Measurements from ENCODE around the gene CLBA1.
"Not testable (repeated sequence)": the region's sequence is repeated elsewhere in the genome, so short reads cannot be mapped to it uniquely, and the experiment has no call there.

CLBA1 gene

GRCh38 chr14:105023144-105023543, 37.6 kb downstream of the CLBA1 start:
- DNase-seq (ENCODE audit: low read depth), result no peak

DNA sequence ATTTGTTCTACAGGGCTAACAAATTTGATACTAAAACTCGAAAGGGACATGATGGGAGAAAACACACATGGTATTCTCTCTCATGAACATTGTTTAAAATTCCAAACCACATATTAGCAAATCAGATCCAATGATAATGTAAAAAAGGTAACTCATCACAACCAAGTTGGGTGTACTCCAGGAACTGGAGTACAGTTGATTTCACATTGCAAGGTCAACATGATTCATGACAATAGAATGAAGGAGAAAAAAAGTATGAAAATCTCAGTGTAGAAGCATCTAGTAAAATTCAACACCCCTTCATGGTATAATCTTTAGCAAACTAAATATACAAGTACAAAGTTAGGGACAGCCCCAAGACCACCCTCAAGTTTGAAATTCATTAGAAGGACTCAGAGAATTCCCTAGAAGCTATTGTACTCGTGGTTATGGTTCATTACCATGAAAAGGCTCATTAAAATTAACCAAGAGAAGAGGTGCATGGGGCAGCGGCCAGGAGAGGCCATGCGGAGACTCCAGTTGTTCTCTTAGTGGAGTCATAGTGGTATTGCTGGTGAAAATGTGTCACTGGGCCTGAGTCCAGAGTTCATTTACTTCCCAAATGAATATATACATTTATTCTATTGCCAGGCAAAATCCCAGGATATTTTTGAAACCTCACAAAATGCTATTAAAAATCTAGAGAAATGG, 38.3 kb downstream of the CLBA1 start:
- DNase-seq (ENCODE audit: low read depth), result no peak

- no peak for DNase-seq (ENCODE audit: low read depth)
Measured at GRCh38 chr14:105025429-105025828, 39.8 kb downstream of the CLBA1 start.

- DNase-seq (ENCODE audit: low read depth), result no peak
Measured at GRCh38 chr14:105026033-105026785, 40.6 kb downstream of the CLBA1 start.

DNA sequence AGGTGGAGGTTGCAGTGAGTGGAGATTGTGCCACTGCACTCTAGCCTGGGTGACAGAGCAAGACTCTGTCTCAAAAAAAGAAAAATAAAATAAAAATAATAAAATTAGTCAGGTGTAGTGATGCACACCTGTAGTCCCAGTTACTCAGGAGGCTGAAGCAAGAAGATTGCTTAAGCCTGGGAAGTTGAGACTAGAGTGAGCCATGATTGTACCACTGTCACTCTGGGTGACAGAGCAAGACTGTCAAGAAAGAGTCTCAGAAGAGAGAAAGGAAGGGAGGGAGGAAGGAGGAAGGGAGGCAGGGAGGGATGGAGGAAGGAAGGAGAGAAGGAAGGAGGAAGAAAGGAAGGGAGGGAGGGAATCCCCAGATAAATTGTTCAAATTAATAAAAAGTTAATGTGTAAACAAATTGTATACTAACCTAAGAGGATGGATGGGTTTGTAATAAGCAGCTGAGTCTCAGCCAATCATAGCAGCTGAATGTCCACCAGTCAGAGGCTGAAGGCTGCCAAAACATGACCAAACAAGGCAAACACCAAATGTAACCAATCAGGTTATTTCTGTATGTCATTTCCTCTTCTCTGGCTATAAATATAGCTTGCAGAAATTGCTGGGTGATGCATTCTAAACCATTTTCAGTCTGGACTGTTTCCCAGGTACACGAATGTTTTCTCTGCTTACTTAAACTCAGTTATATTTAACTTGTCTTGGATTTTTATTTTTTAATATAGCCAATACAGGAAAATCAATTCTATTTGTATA, 41.4 kb downstream of the CLBA1 start:
- no peak for DNase-seq (ENCODE audit: low read depth)

DNA sequence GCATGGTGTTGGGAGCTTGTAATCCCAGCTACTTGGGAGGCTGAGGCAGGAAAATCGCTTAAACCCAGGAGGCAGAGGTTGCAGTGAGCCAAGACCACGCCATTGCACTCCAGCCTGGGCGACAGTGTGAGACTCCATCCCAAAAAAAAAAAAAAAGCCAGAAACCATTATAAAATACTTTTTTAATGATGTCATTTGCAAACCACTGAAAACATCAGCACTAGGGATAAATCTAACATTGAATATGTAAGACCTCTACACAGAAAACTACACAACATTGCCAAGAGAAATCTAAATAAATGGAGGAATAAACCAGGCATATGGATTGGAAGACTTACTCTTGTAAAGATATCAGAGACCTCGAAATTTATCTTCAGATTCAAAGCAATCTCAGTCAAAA, 42.1 kb downstream of the CLBA1 start:
- not testable (repeated sequence) for DNase-seq (ENCODE audit: low read depth)

GRCh38 chr14:105028251-105028927, 42.8 kb downstream of the CLBA1 start:
- no peak for DNase-seq (ENCODE audit: low read depth)

- no peak for DNase-seq (ENCODE audit: low read depth)
Measured at GRCh38 chr14:105029402-105029801, 43.8 kb downstream of the CLBA1 start.

GRCh38 chr14:105030194-105030593, 44.6 kb downstream of the CLBA1 start:
- DNase-seq (ENCODE audit: low read depth), result no peak

- no peak for DNase-seq (ENCODE audit: low read depth)
Measured at GRCh38 chr14:105030836-105031396, 45.3 kb downstream of the CLBA1 start.

GRCh38 chr14:105032451-105032901, 46.9 kb downstream of the CLBA1 start:
- DNase-seq (ENCODE audit: low read depth), result not testable (repeated sequence)

DNA sequence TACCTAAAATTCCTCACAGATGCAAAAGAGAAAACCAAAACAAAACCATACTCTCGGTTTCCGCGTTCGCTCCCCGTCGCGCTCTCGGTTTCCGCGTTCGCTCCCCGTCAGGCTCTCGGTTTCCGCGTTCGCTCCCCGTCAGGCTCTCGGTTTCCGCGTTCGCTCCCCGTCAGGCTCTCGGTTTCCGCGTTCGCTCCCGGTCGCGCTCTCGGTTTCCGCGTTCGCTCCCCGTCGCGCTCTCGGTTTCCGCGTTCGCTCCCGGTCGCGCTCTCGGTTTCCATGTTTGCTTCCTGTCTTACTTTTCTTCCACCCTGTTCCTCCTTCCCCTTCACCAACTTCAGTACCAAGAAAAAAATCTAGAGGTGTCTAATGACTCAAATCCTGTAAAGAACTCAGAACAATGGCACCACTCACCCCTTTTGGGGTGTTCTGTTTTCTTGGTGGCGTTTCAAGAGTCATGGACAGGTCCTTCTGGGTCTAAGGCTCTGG, 47.9 kb downstream of the CLBA1 start:
- not testable (repeated sequence) for DNase-seq (ENCODE audit: low read depth)

DNA sequence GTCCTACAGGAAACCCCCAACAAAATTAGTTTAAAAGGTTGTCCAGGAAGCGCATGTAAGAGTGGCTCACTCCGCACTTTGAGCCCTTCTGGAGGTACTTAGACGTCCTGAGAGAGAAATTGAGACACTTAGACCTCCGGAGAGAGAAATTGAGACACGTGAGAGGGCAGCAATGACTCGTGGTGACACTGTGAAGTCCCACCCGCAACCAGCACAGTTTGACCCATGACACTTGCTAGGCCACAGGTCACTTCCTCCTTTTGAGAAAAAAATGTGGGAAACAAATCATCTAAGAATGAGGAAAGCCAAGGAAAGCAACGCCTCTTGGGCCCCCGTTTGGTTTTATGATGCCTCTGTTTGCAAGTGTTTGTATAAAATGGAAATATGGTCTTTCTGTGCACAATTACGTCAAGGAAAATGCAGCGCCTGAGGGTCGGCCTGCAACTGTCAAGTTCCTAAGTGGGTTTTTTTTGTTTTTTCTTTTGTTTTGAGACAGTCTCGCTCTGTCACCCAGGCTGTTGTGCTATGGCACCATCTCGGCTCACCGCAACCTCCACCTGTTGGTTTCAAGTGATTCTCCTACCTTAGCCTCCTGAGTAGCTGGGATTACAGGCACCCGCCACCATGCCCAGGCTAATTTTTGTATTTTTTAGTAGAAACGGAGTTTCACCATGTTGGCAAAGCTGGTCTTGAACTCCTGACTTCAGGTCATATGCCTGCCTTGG, 48.9 kb downstream of the CLBA1 start:
- no peak for DNase-seq (ENCODE audit: low read depth)

GRCh38 chr14:105035616-105036015, 50.0 kb downstream of the CLBA1 start:
- DNase-seq (ENCODE audit: low read depth), result not testable (repeated sequence)

DNA sequence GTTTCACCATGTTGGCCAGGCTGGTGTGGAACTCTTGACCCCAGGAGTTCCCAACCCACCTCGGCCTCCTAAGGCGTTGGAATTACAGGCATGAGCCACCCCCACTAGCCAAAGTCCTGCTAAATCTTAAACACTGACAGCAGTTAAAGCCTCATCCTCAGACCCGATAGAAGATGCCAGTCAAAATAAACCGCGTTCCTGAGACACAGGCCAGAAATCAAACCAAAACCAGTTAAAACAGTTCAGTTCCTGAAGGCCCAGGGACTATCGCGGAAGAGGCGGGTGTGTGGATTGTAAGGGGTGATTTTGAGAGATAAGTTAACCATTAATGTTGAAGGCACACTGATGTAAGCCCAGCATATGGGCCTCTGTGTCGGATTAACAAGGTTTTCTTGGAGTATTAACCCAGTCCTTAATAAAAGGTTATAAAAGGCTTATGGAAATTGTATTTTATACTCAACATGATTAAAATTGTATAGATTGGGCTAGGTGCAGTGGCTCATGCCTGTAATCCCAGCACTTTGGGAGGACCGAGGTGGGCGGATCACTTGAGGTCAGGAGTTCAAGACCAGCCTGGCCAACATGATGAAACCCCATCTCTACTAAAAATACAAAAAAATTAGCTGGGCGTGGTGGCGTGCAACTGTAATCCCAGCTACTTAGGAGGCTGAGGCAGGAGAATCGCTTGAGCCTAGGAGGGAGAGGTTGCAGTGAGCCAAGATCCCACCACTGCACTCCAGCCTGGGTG, 54.0 kb downstream of the CLBA1 start:
- no peak for DNase-seq (ENCODE audit: low read depth)

GRCh38 chr14:105041841-105042765, 56.5 kb downstream of the CLBA1 start:
- DNase-seq (ENCODE audit: low read depth), result no peak

- no peak for DNase-seq (ENCODE audit: low read depth)
Measured at GRCh38 chr14:105042813-105043212, 57.2 kb downstream of the CLBA1 start.

DNA sequence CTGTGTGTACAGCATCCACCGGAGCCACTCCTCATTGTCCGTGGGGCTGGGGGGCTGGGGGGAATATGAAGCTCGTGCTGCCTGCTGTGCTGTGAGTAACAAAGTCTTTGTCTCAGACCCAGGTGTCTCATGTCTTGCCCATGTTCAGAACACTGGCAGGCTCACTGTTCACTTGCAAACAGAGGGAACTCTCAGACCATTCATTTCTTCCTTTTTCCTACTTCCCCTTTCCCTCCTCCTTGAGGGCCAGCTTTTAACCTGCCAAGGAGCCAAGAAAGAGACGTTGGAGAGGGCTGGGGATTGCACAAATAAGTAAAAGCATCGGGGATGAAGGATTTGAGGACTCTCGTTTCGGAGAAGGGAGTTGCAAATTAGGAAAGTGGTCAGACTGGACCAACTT, 58.1 kb downstream of the CLBA1 start:
- DNase-seq (ENCODE audit: low read depth), result no peak
